COR-L47 (cell line): ENCODE measurements around the gene OR5A2.
A peak's percentile ranks its signal among the peaks of the same experiment; 100 is the strongest.
"Not testable (repeated sequence)": the region's sequence is repeated elsewhere in the genome, so short reads cannot be mapped to it uniquely, and the experiment has no call there.

Experiments used
- DNase-seq: peaks from one replicate; lab custom pipeline; 2025; lab: John Stamatoyannopoulos, UW

The OR5A2 gene

GRCh38 chr11:59426361-59427067, at the start of gene OR5A2:
Gene OR5A2 (minus strand): TSS chr11:59426413. CDS start chr11:59422953, 3,460 bp downstream.
- DNase-seq, result no peak

GRCh38 chr11:59475176-59475575, 49.0 kb upstream of the OR5A2 start:
- DNase-seq, result no peak

- DNase-seq, result no peak
Observed at GRCh38 chr11:59473015-59473414, 46.8 kb upstream of the OR5A2 start, which contains the start of gene OR4D10. Gene OR4D10 (plus strand): TSS chr11:59473315. CDS start chr11:59477430, 4,115 bp downstream.

GRCh38 chr11:59463190-59463641, 37.0 kb upstream of the OR5A2 start:
- DNase-seq, result no peak

GRCh38 chr11:59459916-59460315, 33.7 kb upstream of the OR5A2 start:
- no peak for DNase-seq

- no peak for DNase-seq
Observed at GRCh38 chr11:59456661-59457060, 30.4 kb upstream of the OR5A2 start, which contains the start of gene OR4D6. Gene OR4D6 (plus strand): TSS chr11:59456961. CDS start chr11:59456961, 0 bp downstream.

GRCh38 chr11:59448484-59448883, 22.3 kb upstream of the OR5A2 start:
- no peak for DNase-seq

GRCh38 chr11:59445624-59446023, 19.4 kb upstream of the OR5A2 start:
- not testable (repeated sequence) for DNase-seq

GRCh38 chr11:59437770-59438169, 11.6 kb upstream of the OR5A2 start:
- DNase-seq, result no peak

GRCh38 chr11:59436169-59436568, 10.0 kb upstream of the OR5A2 start, which contains the start of gene OR5A1:
Gene OR5A1 (plus strand): TSS chr11:59436469. CDS start chr11:59443169, 6,700 bp downstream.
- no peak for DNase-seq

- peak; percentile 29 for DNase-seq
Observed at GRCh38 chr11:59429924-59430516, 3.8 kb upstream of the OR5A2 start.

GRCh38 chr11:59427068-59427382, 812 bp upstream of the OR5A2 start:
- DNase-seq, result no peak

- DNase-seq, result no peak
Observed at GRCh38 chr11:59425131-59425530, 1.1 kb downstream of the OR5A2 start.

- DNase-seq, result no peak
Observed at GRCh38 chr11:59423835-59424234, 2.4 kb downstream of the OR5A2 start.

GRCh38 chr11:59418156-59418555, 8.1 kb downstream of the OR5A2 start:
- no peak for DNase-seq

- no peak for DNase-seq
Observed at GRCh38 chr11:59417023-59417422, 9.2 kb downstream of the OR5A2 start.

- DNase-seq, result no peak
Observed at GRCh38 chr11:59416613-59417012, 9.6 kb downstream of the OR5A2 start.

- DNase-seq, result no peak
Observed at GRCh38 chr11:59415111-59415510, 11.1 kb downstream of the OR5A2 start.

- no peak for DNase-seq
Observed at GRCh38 chr11:59413646-59414045, 12.6 kb downstream of the OR5A2 start.

GRCh38 chr11:59403546-59403945, 22.7 kb downstream of the OR5A2 start:
- no peak for DNase-seq

- DNase-seq, result no peak
Observed at GRCh38 chr11:59401262-59401552, 25.0 kb downstream of the OR5A2 start.

GRCh38 chr11:59400461-59401261, 25.6 kb downstream of the OR5A2 start:
- no peak for DNase-seq

GRCh38 chr11:59394186-59394585, 32.0 kb downstream of the OR5A2 start:
- no peak for DNase-seq
